ENCODE measurements around the gene ADAR. TPM values are rescaled to one million over a fixed set of nuclear protein-coding genes. Genes with fewer than 3 reads are reported as not detected.

ADAR gene
- total and polyA plus RNA-seq, 2 experiments from 2014 or later: 61.3 to 71.3 TPM

- Histone ChIP-seq H3K79me2 (ENCODE audit: insufficient read depth) (peaks cover 100% of the 10 kb centered on the region), H3K27ac (no peak overlapping the region), H3K9me3 (ENCODE audit: low read depth) (no peaks in the 10 kb centered on the region), H3K9me2 (ENCODE audit: insufficient read depth) (no peaks in the 10 kb centered on the region), H3K9ac (no peak overlapping the region), H3K4me1 (ENCODE audit: insufficient read depth) (no peaks in the 10 kb centered on the region), H3K36me3 (ENCODE audit: low read depth) (no peaks in the 10 kb centered on the region; the same call in 1 of the 2 replicates), H3K4me3 (no peak overlapping the region), H2AFZ (no peak overlapping the region), H4K20me1 (ENCODE audit: insufficient read depth) (peaks cover 3% of the 10 kb centered on the region; the same call in 1 of the 2 replicates), H3K27me3 (replicated peaks; ENCODE audit: insufficient read depth) (no peaks in the 10 kb centered on the region), H3F3A (ENCODE audit: insufficient read depth) (peaks cover 9% of the 10 kb centered on the region), H3K4me2 (ENCODE audit: unreplicated experiment) (no peak overlapping the region)
- no peak for DNase-seq
- WGBS, 2 experiments (ENCODE audit: low coverage in 1 of 2, low lambda C conversion rate in 2 of 2, missing lambda C conversion rate in 2 of 2): 88 to 92% methylated on average over 6 of the region's 6 CpGs
- in situ Hi-C loops (cut with MboI): no loop called here
- no peak for TF ChIP-seq EZH2 (IDR thresholded peaks at IDR 0.05; ENCODE audit: insufficient read depth, poor library complexity, severe bottlenecking)
- no peak for TF ChIP-seq EZH2phosphoT487 (IDR thresholded peaks at IDR 0.05; ENCODE audit: insufficient read depth, low read depth)
These were observed 6.9 kb upstream of the ADAR start for GRCh38 chr1:154614901-154615300.

GRCh38 chr1:154614247-154614646, 6.3 kb upstream of the ADAR start:
- WGBS, 2 experiments (ENCODE audit: low coverage in 1 of 2, low lambda C conversion rate in 2 of 2, missing lambda C conversion rate in 2 of 2): 96 to 99% methylated on average over 4 of the region's 4 CpGs
- Histone ChIP-seq H3K36me3 (ENCODE audit: low read depth) (no peaks in the 10 kb centered on the region; the same call in 1 of the 2 replicates), H3K9me2 (ENCODE audit: insufficient read depth) (no peaks in the 10 kb centered on the region), H3K4me3 (no peak overlapping the region), H2AFZ (no peak overlapping the region), H3K9ac (no peak overlapping the region), H3K79me2 (ENCODE audit: insufficient read depth) (peaks cover 100% of the 10 kb centered on the region), H3K27ac (no peak overlapping the region), H3K4me2 (ENCODE audit: unreplicated experiment) (no peak overlapping the region), H3K4me1 (ENCODE audit: insufficient read depth) (peaks cover 4% of the 10 kb centered on the region), H3K27me3 (replicated peaks; ENCODE audit: insufficient read depth) (no peaks in the 10 kb centered on the region), H4K20me1 (ENCODE audit: insufficient read depth) (no peaks in the 10 kb centered on the region; the same call in 1 of the 2 replicates), H3F3A (ENCODE audit: insufficient read depth) (peaks cover 15% of the 10 kb centered on the region), H3K9me3 (ENCODE audit: low read depth) (no peaks in the 10 kb centered on the region)
- DNase-seq: no peak
- in situ Hi-C loops (cut with MboI): no loop called here
- TF ChIP-seq EZH2 (IDR thresholded peaks at IDR 0.05; ENCODE audit: insufficient read depth, poor library complexity, severe bottlenecking): no peak
- TF ChIP-seq EZH2phosphoT487 (IDR thresholded peaks at IDR 0.05; ENCODE audit: insufficient read depth, low read depth): no peak

- TF ChIP-seq EZH2phosphoT487 (IDR thresholded peaks at IDR 0.05; ENCODE audit: insufficient read depth, low read depth) (no peak), EZH2 (IDR thresholded peaks at IDR 0.05; ENCODE audit: insufficient read depth, poor library complexity, severe bottlenecking) (no peak)
- Histone ChIP-seq H3K4me1 (ENCODE audit: insufficient read depth) (peaks cover 13% of the 10 kb centered on the region), H3K27ac (no peak overlapping the region), H3K4me3 (no peak overlapping the region), H3K4me2 (ENCODE audit: unreplicated experiment) (no peak overlapping the region), H3K9me3 (ENCODE audit: low read depth) (no peaks in the 10 kb centered on the region), H3K9ac (no peak overlapping the region), H3K27me3 (replicated peaks; ENCODE audit: insufficient read depth) (no peaks in the 10 kb centered on the region), H3K9me2 (ENCODE audit: insufficient read depth) (no peaks in the 10 kb centered on the region), H2AFZ (no peak overlapping the region), H3F3A (ENCODE audit: insufficient read depth) (peaks cover 35% of the 10 kb centered on the region), H3K79me2 (ENCODE audit: insufficient read depth) (peaks cover 89% of the 10 kb centered on the region), H3K36me3 (ENCODE audit: low read depth) (no peaks in the 10 kb centered on the region), H4K20me1 (ENCODE audit: insufficient read depth) (no peaks in the 10 kb centered on the region; the same call in 1 of the 2 replicates)
- in situ Hi-C loops (cut with MboI): no loop called here
- 71 to 76% methylated on average over 10 of the region's 10 CpGs for WGBS, 2 experiments (ENCODE audit: low coverage in 1 of 2, low lambda C conversion rate in 2 of 2, missing lambda C conversion rate in 2 of 2)
- DNase-seq: no peak
These were observed 3.3 kb upstream of the ADAR start for GRCh38 chr1:154611150-154611862.

- Histone ChIP-seq H3K9ac (no peak overlapping the region), H3K36me3 (ENCODE audit: low read depth) (no peaks in the 10 kb centered on the region), H4K20me1 (ENCODE audit: insufficient read depth) (peaks cover 13% of the 10 kb centered on the region; the same call in 1 of the 2 replicates), H3K79me2 (ENCODE audit: insufficient read depth) (peaks cover 89% of the 10 kb centered on the region), H3K9me2 (ENCODE audit: insufficient read depth) (no peaks in the 10 kb centered on the region), H3F3A (ENCODE audit: insufficient read depth) (peaks cover 45% of the 10 kb centered on the region), H3K4me2 (ENCODE audit: unreplicated experiment) (peak overlapping the region; percentile 87), H2AFZ (no peak overlapping the region), H3K4me3 (peak overlapping the region; percentile 89; the same call in 1 of the 2 replicates), H3K27ac (peak overlapping the region; percentile 96), H3K27me3 (replicated peaks; ENCODE audit: insufficient read depth) (no peaks in the 10 kb centered on the region), H3K9me3 (ENCODE audit: low read depth) (no peaks in the 10 kb centered on the region), H3K4me1 (ENCODE audit: insufficient read depth) (peaks cover 18% of the 10 kb centered on the region)
- WGBS, 2 experiments (ENCODE audit: low coverage in 1 of 2, low lambda C conversion rate in 2 of 2, missing lambda C conversion rate in 2 of 2): 86 to 87% methylated on average over 12 of the region's 12 CpGs
- TF ChIP-seq EZH2phosphoT487 (IDR thresholded peaks at IDR 0.05; ENCODE audit: insufficient read depth, low read depth): no peak
- no peak for TF ChIP-seq EZH2 (IDR thresholded peaks at IDR 0.05; ENCODE audit: insufficient read depth, poor library complexity, severe bottlenecking)
- in situ Hi-C loops (cut with MboI): no loop called here
- DNase-seq: peak; percentile 51
These were observed 1.7 kb upstream of the ADAR start for GRCh38 chr1:154609398-154610380.
